GM12891 (cell line): ENCODE data around the gene SHROOM3.

Experiments used
- PAX5 ChIP-seq: IDR thresholded peaks from 2 replicates; pipeline ENCODE4 v1.6.1; 2011; ENCODE audit warnings: low read length, moderate library complexity, mild to moderate bottlenecking; ENCODE audit not compliant: insufficient read depth, severe bottlenecking
- POLR2A ChIP-seq: IDR thresholded peaks from 2 replicates; pipeline ENCODE4 v1.6.1; 2011; ENCODE audit warnings: low read depth, low read length, control low read depth
- POLR2AphosphoS5 ChIP-seq: IDR thresholded peaks from 2 replicates; pipeline ENCODE4 v1.6.1; 2011; ENCODE audit warnings: low read depth, low read length, control low read depth
- TAF1 ChIP-seq: IDR thresholded peaks from 2 replicates; pipeline ENCODE4 v1.6.1; 2011; ENCODE audit warnings: low read depth, low read length, control low read depth

- TF ChIP-seq POLR2AphosphoS5 (no peak), POLR2A (no peak), PAX5 (no peak), TAF1 (no peak)
Measured at GRCh38 chr4:76447393-76447851, 12.4 kb downstream of the SHROOM3 start.
